ENCODE data around the gene ATXN7L3.
"Not testable (repeated sequence)": the region's sequence is repeated elsewhere in the genome, so short reads cannot be mapped to it uniquely, and the experiment has no call there.

The ATXN7L3 gene

GRCh38 chr17:44171931-44172455 is 27.7 kb downstream of the ATXN7L3 start:
- DNase-seq, result no peak

DNA sequence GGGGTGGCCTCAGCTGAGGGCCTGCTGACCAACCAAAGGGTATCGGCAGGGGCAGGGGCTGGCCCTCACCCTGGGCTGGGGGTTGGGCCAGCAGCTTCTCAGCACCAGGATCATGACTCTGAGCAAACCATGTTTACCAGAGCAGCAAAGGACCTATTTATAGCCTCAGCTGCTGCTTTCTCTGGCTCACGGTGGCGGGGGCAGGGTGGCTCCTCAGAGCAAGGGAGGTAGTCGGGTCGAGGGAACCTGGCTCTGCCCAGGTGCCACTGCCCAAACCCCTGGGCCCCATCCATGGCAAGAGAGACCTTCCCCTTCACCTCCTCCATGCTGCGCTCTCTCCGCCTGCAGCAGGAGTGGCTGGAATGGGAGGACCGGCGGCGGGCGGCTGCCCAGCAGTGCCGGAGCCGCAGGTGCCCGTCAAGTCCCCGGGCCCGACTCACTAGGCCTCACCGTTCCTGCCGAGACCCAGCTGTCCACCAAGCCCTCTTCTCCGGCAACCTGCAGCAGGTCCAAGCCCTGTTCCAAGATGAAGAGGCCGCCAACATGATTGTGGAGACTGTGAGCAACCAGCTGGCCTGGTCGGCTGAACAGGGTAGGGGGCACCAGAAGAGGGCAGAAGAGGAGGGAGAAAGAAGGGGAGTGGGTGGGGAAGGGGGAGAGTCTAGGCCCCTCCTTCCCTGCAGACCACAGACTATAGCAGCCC is 29.0 kb downstream of the ATXN7L3 start, which contains the start of gene ASB16:
ASB16 (plus strand) TSS at position 206 of the 703 bp plus-strand sequence; CDS start at position 292, 86 bp downstream.
- no peak for DNase-seq

GRCh38 chr17:44170135-44170498 is 29.6 kb downstream of the ATXN7L3 start:
- DNase-seq, result no peak

GRCh38 chr17:44167181-44167861 is 32.4 kb downstream of the ATXN7L3 start:
- DNase-seq, result no peak

- no peak for DNase-seq
Measured at GRCh38 chr17:44164476-44164875, 35.2 kb downstream of the ATXN7L3 start.

GRCh38 chr17:44159519-44160210 is 40.0 kb downstream of the ATXN7L3 start:
- DNase-seq, result no peak

DNA sequence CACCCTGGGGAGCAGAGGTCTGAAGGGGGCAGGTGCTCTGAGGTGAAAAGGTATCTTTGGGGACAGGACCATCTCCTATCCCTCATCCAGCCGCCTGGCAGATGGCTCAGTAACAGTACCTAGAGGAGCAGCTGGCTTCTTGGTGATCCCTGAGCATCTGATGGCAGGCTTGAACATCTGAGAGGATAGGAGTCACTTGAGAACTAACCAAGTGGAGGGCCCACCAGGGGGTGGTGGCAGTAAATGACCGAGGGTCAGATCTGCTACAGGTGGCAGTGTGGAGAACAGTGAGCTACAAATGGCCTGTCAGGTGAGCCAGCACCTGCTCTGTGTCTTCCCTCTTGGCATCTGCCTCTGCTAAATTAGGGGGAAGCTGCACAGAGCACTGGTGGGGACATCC is 44.2 kb downstream of the ATXN7L3 start:
- DNase-seq, result no peak

DNA sequence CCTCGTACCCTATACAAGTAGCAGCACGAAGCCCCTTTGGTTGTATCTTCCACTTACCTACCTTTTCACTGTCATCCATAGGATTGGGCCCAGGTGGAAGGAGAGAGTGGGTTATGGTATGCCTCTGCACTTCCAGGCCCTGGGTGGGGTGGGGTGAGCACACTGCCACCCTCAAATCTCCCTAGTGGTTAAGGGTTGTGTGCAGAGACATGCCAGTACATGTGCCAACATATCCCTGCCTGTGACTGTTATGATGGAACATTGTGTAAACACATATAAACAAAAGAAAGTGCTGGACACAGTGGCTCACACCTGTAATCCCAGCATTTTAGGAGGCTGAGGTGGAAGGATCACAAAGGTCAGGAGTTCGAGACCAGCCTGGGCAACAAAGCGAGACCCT is 46.8 kb downstream of the ATXN7L3 start:
- DNase-seq, result no peak

DNA sequence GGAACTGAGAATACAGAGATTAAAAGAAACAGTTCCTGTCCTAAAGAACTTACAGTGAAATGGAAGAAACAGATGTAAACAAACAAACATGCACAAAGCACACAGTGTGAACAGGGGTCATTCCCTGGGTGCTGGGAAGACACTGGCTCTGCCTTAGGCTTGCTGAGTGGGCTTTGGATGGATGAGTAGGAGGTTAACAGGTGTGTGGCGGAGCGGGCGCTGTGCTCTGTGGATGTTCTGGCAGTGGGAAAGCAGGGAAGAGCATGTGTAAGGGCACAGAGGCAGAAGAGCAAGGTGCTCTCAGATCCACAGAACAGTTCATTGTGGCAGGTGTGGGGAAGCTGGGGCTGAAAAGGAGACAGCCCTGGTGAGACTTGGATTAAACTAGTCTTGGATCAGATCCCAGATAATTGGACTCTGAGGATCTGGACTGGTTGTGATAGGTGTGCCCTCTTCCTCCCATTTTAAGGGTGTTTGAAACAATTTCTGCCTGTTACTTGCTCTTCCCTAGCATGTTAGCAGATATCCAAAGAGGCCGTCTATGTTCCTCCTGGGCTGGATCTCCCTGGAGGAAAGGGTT is 49.8 kb downstream of the ATXN7L3 start:
- no peak for DNase-seq

DNA sequence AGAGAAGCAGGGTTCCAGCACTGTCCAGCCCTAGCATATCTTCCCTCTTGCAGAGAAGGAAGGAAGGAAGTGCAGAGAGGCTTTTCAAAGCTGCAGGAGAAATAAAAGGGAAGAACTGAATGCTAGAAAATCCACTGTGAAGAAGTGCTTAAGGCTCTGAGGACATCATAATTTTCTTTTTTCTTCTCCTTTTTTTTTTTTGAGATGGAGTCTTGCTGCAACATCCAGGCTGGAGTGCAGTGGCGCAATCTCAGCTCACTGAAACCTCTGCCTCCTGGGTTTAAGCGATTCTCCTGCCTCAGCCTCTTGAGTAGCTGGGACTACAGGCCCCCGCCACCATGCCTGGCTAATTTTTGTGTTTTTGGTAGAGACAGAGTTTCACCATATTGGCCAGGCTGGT is 50.6 kb downstream of the ATXN7L3 start:
- DNase-seq, result not testable (repeated sequence)

- no peak for DNase-seq
Measured at GRCh38 chr17:44147812-44148211, 51.9 kb downstream of the ATXN7L3 start.

DNA sequence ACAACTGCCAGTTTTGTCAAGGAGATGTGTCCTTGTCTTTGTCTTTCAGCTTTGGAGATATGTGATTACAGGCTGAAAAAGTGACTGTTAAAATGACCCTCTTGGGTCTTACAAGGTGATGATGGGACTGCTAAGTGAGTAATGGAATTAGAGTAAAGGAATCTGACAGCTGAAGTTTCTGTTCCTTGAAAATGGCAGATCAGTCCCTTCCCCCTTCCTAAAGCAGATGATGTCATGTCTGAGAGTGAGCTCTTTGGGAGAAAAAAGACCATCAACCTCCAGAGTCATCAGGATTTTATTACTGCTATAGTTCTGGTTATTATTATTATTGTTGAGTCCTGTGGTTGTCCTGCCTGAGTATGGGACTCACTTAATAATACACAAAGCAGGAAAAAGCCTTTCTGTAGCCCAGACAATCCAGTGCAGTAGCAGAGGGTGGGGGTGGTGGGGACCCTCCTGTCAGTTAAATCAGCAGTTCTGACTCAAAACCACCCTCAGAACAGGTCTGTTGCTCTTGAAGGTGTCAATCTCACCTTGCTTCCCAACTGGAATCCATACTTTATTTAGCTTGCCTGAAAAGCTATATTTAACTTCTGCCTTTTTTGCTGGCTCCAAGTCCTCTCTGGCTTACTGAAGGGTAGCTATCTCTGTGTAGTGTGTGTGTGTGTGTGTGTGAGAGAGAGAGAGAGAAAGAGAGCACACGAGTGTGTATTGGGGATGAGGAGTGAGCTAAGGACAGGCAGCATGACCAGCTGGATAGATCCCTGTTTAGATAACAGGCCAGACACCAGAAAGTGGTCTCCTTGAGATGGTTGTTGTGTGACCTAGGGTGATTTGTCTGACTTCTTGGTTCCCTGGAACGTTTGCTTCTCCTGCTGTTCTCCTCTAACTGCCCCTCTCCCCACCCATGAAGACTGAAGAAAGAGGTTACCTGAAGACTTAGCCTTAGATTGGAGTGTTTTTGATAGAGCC is 53.0 kb downstream of the ATXN7L3 start:
- DNase-seq, result no peak

DNA sequence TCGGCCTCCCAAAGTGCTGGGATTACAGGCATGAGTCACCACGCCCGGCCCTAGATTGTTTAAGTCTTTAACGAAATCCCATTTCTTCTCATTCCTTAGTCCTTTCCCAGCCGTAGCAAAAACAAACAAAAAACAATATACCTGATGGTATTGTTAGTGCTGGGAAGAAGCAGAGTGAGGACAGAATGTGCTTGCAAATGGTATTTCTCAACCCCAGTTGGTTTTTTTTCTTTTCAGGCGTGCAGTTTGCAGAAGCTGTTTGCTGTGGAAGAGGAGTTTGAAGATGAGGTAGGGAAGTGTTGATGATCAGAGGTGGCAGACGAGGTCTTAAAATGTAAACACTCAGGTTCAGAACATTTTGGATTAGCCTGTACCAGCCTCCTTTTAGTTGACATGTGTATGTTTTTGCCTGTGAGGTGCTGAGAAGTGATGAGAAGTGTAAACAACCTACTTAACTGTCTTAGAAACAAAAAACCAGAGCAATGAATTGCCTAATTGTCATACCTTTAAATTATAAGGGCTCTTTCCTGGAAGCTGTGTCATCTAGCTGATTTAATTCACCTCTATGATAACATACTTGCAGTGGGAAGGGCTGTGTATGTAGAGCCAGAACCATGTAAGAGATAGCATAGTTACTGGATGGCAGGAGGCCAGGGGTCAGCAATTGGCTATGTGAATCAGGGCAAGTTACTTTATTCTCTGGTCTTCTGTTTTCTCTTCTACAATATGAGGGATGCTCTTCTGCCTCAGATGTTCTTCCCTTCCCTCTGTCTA is 54.5 kb downstream of the ATXN7L3 start:
- no peak for DNase-seq

GRCh38 chr17:44143921-44144320 is 55.8 kb downstream of the ATXN7L3 start:
- not testable (repeated sequence) for DNase-seq
